K562 (cell line): ENCODE results near the gene HAPLN2. TPM values are rescaled to one million over a fixed set of nuclear protein-coding genes. Genes with fewer than 3 reads are reported as not detected.
A peak's percentile ranks its signal among the peaks of the same experiment; 100 is the strongest.

Experiments used
- ASH1L ChIP-seq: fragments of 450-650 bp; IDR thresholded peaks from 2 replicates; pipeline ENCODE4 v1.6.1; 2018; ENCODE audit warnings: borderline replicate concordance, mild to moderate bottlenecking, low read depth; ENCODE audit not compliant: partially characterized antibody
- CBX2 ChIP-seq: fragments of 200-600 bp; sonication (generic); IDR thresholded peaks from one replicate; pipeline ENCODE4 v1.6.1; 2012; ENCODE audit warnings: mild to moderate bottlenecking, low read length, inconsistent platforms; ENCODE audit not compliant: insufficient read depth, poor library complexity, severe bottlenecking
- CHD4 ChIP-seq: fragments of 200-600 bp; sonication (generic); IDR thresholded peaks from 3 replicates; pipeline ENCODE4 v1.6.1; 2012; ENCODE audit warnings: low read depth, mild to moderate bottlenecking, mixed read lengths, low read length, inconsistent platforms; ENCODE audit not compliant: insufficient read depth, insufficient replicate concordance, poor library complexity, severe bottlenecking
- E2F5 ChIP-seq: sonication (generic); formaldehyde crosslinking; IDR thresholded peaks from 2 replicates; pipeline ENCODE4 v1.8.0; 2022; ENCODE audit warnings: mild to moderate bottlenecking, missing genetic modification reagents
- FOSL1 ChIP-seq: fragments of 200-800 bp; sonication (Bioruptor generic); conservative IDR thresholded peaks from 2 replicates; pipeline ENCODE4 v1.6.1; 2016; ENCODE audit warnings: missing genetic modification characterization, missing compliant biosample characterization
- HINFP ChIP-seq: fragments of 450-650 bp; conservative IDR thresholded peaks from 2 replicates; pipeline ENCODE4 v1.6.1; 2016; ENCODE audit warnings: missing genetic modification characterization, low read depth, mild to moderate bottlenecking, control low read depth, missing compliant biosample characterization
- NCOA4 ChIP-seq: fragments of 450-650 bp; IDR thresholded peaks from 2 replicates; pipeline ENCODE4 v1.6.1; 2018; ENCODE audit warnings: mild to moderate bottlenecking; ENCODE audit not compliant: partially characterized antibody
- RBFOX2 ChIP-seq: fragments of 200-400 bp; formaldehyde crosslinking; IDR thresholded peaks from 2 replicates; pipeline ENCODE4 v1.6.1; 2017; ENCODE audit warnings: low read depth, mild to moderate bottlenecking, low read length, moderate library complexity
- RFX7 ChIP-seq: fragments of 250-450 bp; sonication (Bioruptor Pico); IDR thresholded peaks from 2 replicates; pipeline ENCODE4 v1.5.1; 2021; ENCODE audit warnings: mild to moderate bottlenecking
- TCF7 ChIP-seq: sonication (generic); IDR thresholded peaks from 2 replicates; pipeline ENCODE4 v1.6.1; 2016; ENCODE audit warnings: antibody characterized with exemption, borderline replicate concordance
- ZKSCAN8 ChIP-seq: fragments of 200-800 bp; sonication (Bioruptor generic); IDR thresholded peaks from 2 replicates; pipeline ENCODE4 v1.6.1; 2016; ENCODE audit warnings: missing genetic modification characterization, missing compliant biosample characterization
- polyA plus RNA-seq, 8 experiments: library from polyadenylated mRNA; depleted of rRNA in 4 of 8; stranded (reverse) in 5 of 8; unstranded in 3 of 8; fragments of >200 nt; fragmentation: Nextera tagmentation in 2 of 8; fragmentation: Illumina TruSeq in 1 of 8; extraction: Ambion mirVana in 2 of 8; extraction: Trizol in 1 of 8; gene quantifications; 2 replicates each; pipeline versions ENCODE4 v1.2.1 to v1.2.3, GENCODE V29; 2011 to 2014; ENCODE audit warnings: inconsistent platforms in 1 of 8, missing spikeins in 1 of 8
- total RNA-seq, 7 experiments: library from RNA; depleted of rRNA in 6 of 7; stranded (reverse); fragments of >200 nt in 6 of 7; fragmentation: Illumina TruSeq in 2 of 7; extraction: Trizol in 2 of 7; gene quantifications; 2 replicates each; pipeline versions ENCODE4 v1.2.1 to v1.2.3, GENCODE V29; 2011 to 2021; ENCODE audit warnings: low replicate concordance in 1 of 7
- TF ChIP-seq, protein P1 (sequence below): fragments of 450-650 bp; formaldehyde crosslinking; IDR thresholded peaks from 2 replicates; pipeline ENCODE4 v1.4.0; 2020; ENCODE audit warnings: mild to moderate bottlenecking, mixed read lengths

Gene HAPLN2
- total and polyA plus RNA-seq, 9 of the 15 experiments (the other 6 are each of a cell fraction or from before 2014, with no cell fraction given): 0.14 to 5.2 (median 3.8) TPM; not detected in 4

DNA sequence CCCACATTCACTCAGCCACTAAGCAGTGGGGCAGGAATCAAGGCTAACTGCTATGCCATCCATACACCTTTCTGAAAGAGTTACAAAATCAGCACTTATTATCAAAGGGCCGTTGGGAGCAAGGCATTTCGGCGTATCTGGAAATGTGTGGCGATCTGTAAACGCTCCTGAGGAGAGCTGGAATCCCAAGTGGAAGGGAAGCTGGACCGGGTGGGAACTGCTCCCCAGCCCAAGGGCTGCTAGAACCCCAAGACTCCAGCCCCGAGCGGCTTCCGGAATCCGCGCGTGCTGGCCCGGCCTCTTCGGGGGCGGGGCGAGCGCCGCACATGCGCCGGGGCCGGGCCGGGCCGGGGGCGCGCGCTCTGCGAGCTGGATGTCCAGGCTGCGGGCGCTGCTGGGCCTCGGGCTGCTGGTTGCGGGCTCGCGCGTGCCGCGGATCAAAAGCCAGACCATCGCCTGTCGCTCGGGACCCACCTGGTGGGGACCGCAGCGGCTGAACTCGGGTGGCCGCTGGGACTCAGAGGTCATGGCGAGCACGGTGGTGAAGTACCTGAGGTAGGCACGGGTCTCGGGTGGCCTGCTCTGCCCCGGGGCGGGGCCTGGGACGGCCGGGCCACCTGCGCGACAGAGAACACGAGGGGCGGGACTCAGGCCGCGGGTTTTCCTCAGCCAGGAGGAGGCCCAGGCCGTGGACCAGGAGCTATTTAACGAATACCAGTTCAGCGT lies 27.6 kb upstream of the HAPLN2 start, which contains the start of gene NAXE (continued):
- no peak for TF ChIP-seq HINFP (tag)
- no peak for TF ChIP-seq TCF7
- no peak for TF ChIP-seq E2F5
- TF ChIP-seq ASH1L: no peak
- TF ChIP-seq FOSL1: no peak
- TF ChIP-seq, protein P1, sequence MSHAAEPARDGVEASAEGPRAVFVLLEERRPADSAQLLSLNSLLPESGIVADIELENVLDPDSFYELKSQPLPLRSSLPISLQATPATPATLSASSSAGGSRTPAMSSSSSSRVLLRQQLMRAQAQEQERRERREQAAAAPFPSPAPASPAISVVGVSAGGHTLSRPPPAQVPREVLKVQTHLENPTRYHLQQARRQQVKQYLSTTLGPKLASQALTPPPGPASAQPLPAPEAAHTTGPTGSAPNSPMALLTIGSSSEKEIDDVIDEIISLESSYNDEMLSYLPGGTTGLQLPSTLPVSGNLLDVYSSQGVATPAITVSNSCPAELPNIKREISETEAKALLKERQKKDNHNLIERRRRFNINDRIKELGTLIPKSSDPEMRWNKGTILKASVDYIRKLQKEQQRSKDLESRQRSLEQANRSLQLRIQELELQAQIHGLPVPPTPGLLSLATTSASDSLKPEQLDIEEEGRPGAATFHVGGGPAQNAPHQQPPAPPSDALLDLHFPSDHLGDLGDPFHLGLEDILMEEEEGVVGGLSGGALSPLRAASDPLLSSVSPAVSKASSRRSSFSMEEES (CRISPR knock-in tag): no peak
- TF ChIP-seq ZKSCAN8 (CRISPR knock-in tag): no peak
- TF ChIP-seq RBFOX2: peak; percentile 88
- TF ChIP-seq CHD4: no peak
- TF ChIP-seq CBX2: no peak
- no peak for TF ChIP-seq NCOA4
- TF ChIP-seq RFX7 (CRISPR knock-in tag): no peak
- TF ChIP-seq, all 486 proteins: peak for 89
